Mesenchymal stem cell (in vitro differentiated cells and primary cell): ENCODE measurements around the gene CUEDC1.
A peak's percentile ranks its signal among the peaks of the same experiment; 100 is the strongest.
"Not testable (repeated sequence)": the region's sequence is repeated elsewhere in the genome, so short reads cannot be mapped to it uniquely, and the experiment has no call there.

Experiments used
- DNase-seq: peaks from one replicate; pipeline ENCODE4 v3.0.0-alpha.2; 2013
- H2AFZ ChIP-seq: one replicate; pipeline ENCODE4 v1.6.1; 2013; ENCODE audit warnings: low read depth, mild to moderate bottlenecking, control low read depth, inconsistent platforms, low read length, moderate library complexity
- H2AK5ac ChIP-seq: 2 replicates; pipeline ENCODE4 v1.6.1; 2013; ENCODE audit warnings: low read length, moderate library complexity, mild to moderate bottlenecking, inconsistent platforms; ENCODE audit not compliant: severe bottlenecking
- H2BK120ac ChIP-seq: one replicate; pipeline ENCODE4 v1.6.1; 2013; ENCODE audit warnings: low read depth, mild to moderate bottlenecking, inconsistent platforms, low read length, moderate library complexity
- H2BK12ac ChIP-seq, 2 experiments: one replicate each; pipeline ENCODE4 v1.6.1; 2013; ENCODE audit warnings: inconsistent platforms in 2 of 2, low read length in 2 of 2, mild to moderate bottlenecking in 2 of 2, moderate library complexity in 2 of 2, control low read depth in 1 of 2
- H2BK15ac ChIP-seq: one replicate; pipeline ENCODE4 v1.6.1; 2013; ENCODE audit warnings: mild to moderate bottlenecking, low read depth, inconsistent platforms; ENCODE audit not compliant: poor library complexity, severe bottlenecking
- H2BK5ac ChIP-seq: 2 replicates; pipeline ENCODE4 v1.6.1; 2013; ENCODE audit warnings: low read depth, mild to moderate bottlenecking, low read length, control low read depth, inconsistent platforms; ENCODE audit not compliant: poor library complexity, severe bottlenecking
- H3K14ac ChIP-seq, 2 experiments: one replicate each; pipeline ENCODE4 v1.6.1; 2013; ENCODE audit warnings: inconsistent platforms in 2 of 2, low read length in 2 of 2, control low read depth in 1 of 2, mild to moderate bottlenecking in 1 of 2, moderate library complexity in 1 of 2
- H3K18ac ChIP-seq, 2 experiments: one replicate each; pipeline ENCODE4 v1.6.1; 2013; ENCODE audit warnings: inconsistent platforms in 2 of 2, low read length in 2 of 2, control low read depth in 1 of 2, low read depth in 1 of 2, mild to moderate bottlenecking in 1 of 2
- H3K23ac ChIP-seq, 2 experiments: one replicate each; pipeline ENCODE4 v1.6.1; 2013; ENCODE audit warnings: inconsistent platforms in 2 of 2, low read length in 2 of 2, mild to moderate bottlenecking in 2 of 2, moderate library complexity in 2 of 2, control low read depth in 1 of 2
- H3K27ac ChIP-seq: 2 replicates; pipeline ENCODE4 v1.5.1; 2013; ENCODE audit warnings: mild to moderate bottlenecking, moderate library complexity, low read length, control low read depth, inconsistent platforms; ENCODE audit not compliant: poor library complexity, severe bottlenecking
- H3K27me3 ChIP-seq, 2 experiments: 2 replicates each; pipeline versions ENCODE4 v1.6.1 to v1.7.0; 2013; ENCODE audit warnings: low read length in 2 of 2, mild to moderate bottlenecking in 2 of 2, moderate library complexity in 2 of 2, control low read depth in 1 of 2, inconsistent platforms in 1 of 2; ENCODE audit not compliant: control insufficient read depth in 1 of 2, insufficient read depth in 1 of 2
- H3K36me3 ChIP-seq, 2 experiments: 2 replicates each; pipeline versions ENCODE4 v1.6.1 to v1.7.0; 2013; ENCODE audit warnings: low read length in 2 of 2, control low read depth in 1 of 2, inconsistent platforms in 1 of 2, low read depth in 1 of 2, mild to moderate bottlenecking in 1 of 2; ENCODE audit not compliant: insufficient read depth in 2 of 2, control insufficient read depth in 1 of 2
- H3K4ac ChIP-seq, 2 experiments: one replicate each; pipeline ENCODE4 v1.6.1; 2013; ENCODE audit warnings: inconsistent platforms in 2 of 2, low read length in 2 of 2, mild to moderate bottlenecking in 2 of 2, moderate library complexity in 2 of 2, control low read depth in 1 of 2, low read depth in 1 of 2
- H3K4me1 ChIP-seq: 2 replicates; pipeline ENCODE4 v1.6.1; 2013; ENCODE audit warnings: low read depth, low read length, control low read depth; ENCODE audit not compliant: control insufficient read depth, insufficient read depth
- H3K4me2 ChIP-seq: 2 replicates; pipeline ENCODE4 v1.6.1; 2013; ENCODE audit warnings: low read length, mild to moderate bottlenecking, inconsistent platforms; ENCODE audit not compliant: poor library complexity, severe bottlenecking
- H3K4me3 ChIP-seq, 2 experiments: 2 replicates each; pipeline versions ENCODE4 v1.5.1 to v1.7.0; 2013; ENCODE audit warnings: low read length in 2 of 2, mild to moderate bottlenecking in 2 of 2, control low read depth in 1 of 2, low read depth in 1 of 2; ENCODE audit not compliant: insufficient read depth in 1 of 2
- H3K79me1 ChIP-seq: replicated peaks from 2 replicates; pipeline ENCODE4 v1.6.1; 2013; ENCODE audit warnings: mild to moderate bottlenecking, control low read depth, low read length, inconsistent platforms; ENCODE audit not compliant: poor library complexity, severe bottlenecking
- H3K9ac ChIP-seq: 2 replicates; pipeline ENCODE4 v1.7.0; 2013; ENCODE audit warnings: mild to moderate bottlenecking, low read length, moderate library complexity
- H3K9me3 ChIP-seq: 2 replicates; pipeline ENCODE4 v1.7.0; 2013; ENCODE audit warnings: mild to moderate bottlenecking, low read length; ENCODE audit not compliant: control insufficient read depth
- H4K8ac ChIP-seq: one replicate; pipeline ENCODE4 v1.6.1; 2013; ENCODE audit warnings: inconsistent platforms, mild to moderate bottlenecking, low read length, moderate library complexity
- H4K91ac ChIP-seq: one replicate; pipeline ENCODE4 v1.6.1; 2013; ENCODE audit warnings: mild to moderate bottlenecking, low read length, inconsistent platforms
- WGBS: methylation state at CpG from one replicate; pipeline ENCODE4 v1.1.7; 2013; ENCODE audit warnings: mixed read lengths; 5-methylcytosine and 5-hydroxymethylcytosine counted together

The CUEDC1 gene

GRCh38 chr17:57976594-57976993 is 21.4 kb upstream of the CUEDC1 start:
- Histone ChIP-seq H3K27me3 (no peaks in the 10 kb centered on the region), H3K9me3 (no peaks in the 10 kb centered on the region)

DNA sequence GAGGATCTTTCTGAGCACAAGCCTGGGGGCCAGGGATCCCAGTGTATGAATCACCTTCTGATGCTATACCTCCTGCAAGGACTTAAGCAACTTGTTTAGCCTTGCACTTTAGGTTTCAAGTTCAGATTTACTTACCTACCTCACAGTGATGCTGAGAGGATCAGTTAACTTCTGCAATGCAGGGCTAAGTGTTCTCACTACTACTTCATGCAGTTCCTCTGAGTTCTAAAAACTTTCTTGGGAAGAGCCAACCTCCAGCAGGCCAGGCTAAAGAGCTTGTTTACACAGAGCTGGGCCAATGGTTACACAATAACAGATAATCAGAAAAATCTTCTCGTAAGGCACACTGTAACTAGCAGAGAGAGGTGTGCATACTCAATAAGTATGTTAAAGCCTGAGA is 19.8 kb upstream of the CUEDC1 start:
- Histone ChIP-seq H2AFZ (no peak overlapping the region), H3K4ac (no peak overlapping the region), H3K4me1 (peaks cover 12% of the 10 kb centered on the region), H3K9ac (peak overlapping the region; percentile 24), H3K27me3 (no peaks in the 10 kb centered on the region), H2BK15ac (no peak overlapping the region), H2BK12ac (no peak overlapping the region), H3K14ac (no peak overlapping the region), H3K4me2 (no peak overlapping the region), H2AK5ac (no peak overlapping the region), H3K79me1 (peaks cover 17% of the 10 kb centered on the region), H4K8ac (no peak overlapping the region), H3K18ac (no peak overlapping the region), H3K4me3 (no peak overlapping the region), H2BK120ac (no peak overlapping the region), H3K23ac (no peak overlapping the region), H3K36me3 (peaks cover 25 to 82% of the 10 kb centered on the region in 2 experiments), H3K27ac (no peak overlapping the region), H3K9me3 (no peaks in the 10 kb centered on the region), H2BK5ac (no peak overlapping the region), H4K91ac (no peak overlapping the region)
- peak; percentile 74 for DNase-seq
- no CpG with 5 or more reads among the region's 1 CpG for WGBS

More at GRCh38 chr17:57976594-57976993, 21.4 kb upstream of the CUEDC1 start:
- Histone ChIP-seq H2AK5ac (no peak overlapping the region), H4K8ac (no peak overlapping the region), H2AFZ (no peak overlapping the region), H3K27ac (no peak overlapping the region), H2BK5ac (no peak overlapping the region), H3K4ac (no peak overlapping the region), H3K4me3 (no peak overlapping the region), H3K14ac (no peak overlapping the region), H2BK15ac (no peak overlapping the region), H3K4me1 (peaks cover 5% of the 10 kb centered on the region), H2BK12ac (no peak overlapping the region), H3K79me1 (peaks cover 17% of the 10 kb centered on the region), H3K36me3 (peaks cover 25 to 95% of the 10 kb centered on the region in 2 experiments), H2BK120ac (no peak overlapping the region), H3K18ac (no peak overlapping the region), H3K23ac (no peak overlapping the region), H3K4me2 (no peak overlapping the region), H3K9ac (no peak overlapping the region), H4K91ac (no peak overlapping the region)
- no peak for DNase-seq
- WGBS = 100% methylated on average over 2 of the region's 3 CpGs

DNA sequence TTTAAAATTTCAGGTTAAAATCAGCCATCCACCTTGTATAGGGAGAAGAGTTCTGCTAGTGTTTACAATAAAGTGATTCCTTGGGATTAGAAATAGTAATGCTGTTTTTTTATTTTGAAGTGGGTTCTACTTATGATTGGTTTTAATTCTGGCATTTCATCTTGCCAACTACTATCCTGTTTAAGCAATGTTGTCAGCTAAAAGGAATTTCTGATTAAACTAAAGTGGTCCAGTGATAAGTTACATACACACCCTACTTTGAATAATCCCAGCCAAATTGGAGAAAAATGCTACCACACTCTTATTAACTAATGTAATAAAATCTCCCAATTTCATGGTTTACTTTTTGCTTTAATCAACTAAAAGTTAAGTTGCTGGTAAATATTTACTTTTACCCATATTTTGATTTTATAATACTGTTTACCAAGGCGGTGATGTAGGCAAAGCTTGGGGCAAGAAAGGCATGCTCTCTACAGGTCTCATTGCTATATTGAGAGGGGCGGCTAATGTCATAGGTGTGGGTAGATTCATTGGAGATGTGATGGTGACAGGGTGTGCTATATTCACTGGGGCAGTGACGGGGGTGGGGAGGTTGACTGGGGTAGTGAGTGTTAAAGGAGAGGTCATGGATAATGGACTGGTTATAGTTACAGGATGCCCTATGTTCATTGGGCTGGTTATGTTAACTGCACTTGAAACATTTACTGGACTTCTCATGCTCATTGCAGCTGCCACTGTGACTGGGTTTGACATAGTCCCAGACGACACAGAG is 19.0 kb upstream of the CUEDC1 start:
- H3K4me1 ChIP-seq = peaks cover 12% of the 10 kb centered on the region
- H2BK5ac ChIP-seq, H3K9me3 ChIP-seq, H3K23ac ChIP-seq, H3K4me3 ChIP-seq, H4K91ac ChIP-seq, H3K18ac ChIP-seq, H3K4ac ChIP-seq, H3K27ac ChIP-seq, H3K4me2 ChIP-seq, H2BK120ac ChIP-seq, H3K27me3 ChIP-seq, H2BK15ac ChIP-seq, H4K8ac ChIP-seq, DNase-seq, H3K9ac ChIP-seq, H2AFZ ChIP-seq, H3K14ac ChIP-seq: not testable (repeated sequence)
- H2AK5ac ChIP-seq = peak overlapping the region; percentile 65
- peaks cover 21 to 74% of the 10 kb centered on the region in 2 experiments for H3K36me3 ChIP-seq
- peak overlapping the region in 1 of 2 experiments; percentile 47 for H2BK12ac ChIP-seq
- peaks cover 17% of the 10 kb centered on the region for H3K79me1 ChIP-seq
- WGBS = 92% methylated on average over 4 of the region's 4 CpGs

DNA sequence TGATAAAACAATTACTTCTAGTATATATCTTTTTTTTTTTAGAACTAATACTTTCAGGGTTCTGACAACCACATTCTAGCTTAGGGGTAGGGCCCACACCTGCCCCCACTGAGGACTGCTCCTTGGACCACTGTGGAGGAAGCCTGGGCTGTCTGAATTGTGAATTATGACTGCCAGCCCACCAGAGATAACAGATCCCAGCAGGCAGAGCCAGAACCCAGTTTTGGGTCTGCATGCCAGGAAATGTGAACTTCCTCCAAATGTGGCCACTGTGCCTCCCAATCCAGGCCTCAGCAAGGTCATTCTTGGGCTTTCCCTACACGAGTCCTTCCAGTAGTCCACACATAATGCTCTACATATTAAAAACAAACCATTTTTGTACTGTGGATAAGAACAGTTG is 16.9 kb upstream of the CUEDC1 start:
- no peak overlapping the region for H2BK15ac ChIP-seq
- no peak overlapping the region for H2BK5ac ChIP-seq
- no peak overlapping the region for H4K8ac ChIP-seq
- H2AK5ac ChIP-seq = no peak overlapping the region
- H3K9me3 ChIP-seq = no peaks in the 10 kb centered on the region
- no peak overlapping the region for H3K27ac ChIP-seq
- H3K4me2 ChIP-seq = no peak overlapping the region
- H3K4ac ChIP-seq = no peak overlapping the region
- H3K4me1 ChIP-seq = peaks cover 12% of the 10 kb centered on the region
- no peak overlapping the region for H3K18ac ChIP-seq
- H2BK120ac ChIP-seq = no peak overlapping the region
- H4K91ac ChIP-seq = no peak overlapping the region
- no CpG with 5 or more reads among the region's 1 CpG for WGBS
- peaks cover 14 to 55% of the 10 kb centered on the region in 2 experiments for H3K36me3 ChIP-seq
- no peak overlapping the region for H2AFZ ChIP-seq
- no peak overlapping the region for H3K4me3 ChIP-seq
- no peak overlapping the region for H3K23ac ChIP-seq
- H3K79me1 ChIP-seq = peaks cover 14% of the 10 kb centered on the region
- H3K27me3 ChIP-seq = no peaks in the 10 kb centered on the region
- no peak overlapping the region for H3K14ac ChIP-seq
- no peak for DNase-seq
- no peak overlapping the region for H3K9ac ChIP-seq
- H2BK12ac ChIP-seq = no peak overlapping the region
